HepG2 (cell line): ENCODE results near the gene SALL4. TPM values are rescaled to one million over a fixed set of nuclear protein-coding genes. Genes with fewer than 3 reads are reported as not detected.
A peak's percentile ranks its signal among the peaks of the same experiment; 100 is the strongest.

Experiments
- ATAC-seq: fragments of 200-7000 bp; cut with Tn5 transposase; 3 replicates; pipeline ENCODE4 v1.9.1; 2020; ENCODE audit warnings: mild to moderate bottlenecking, moderate library complexity
- BruUV-seq: library from RNA; stranded (reverse); fragments of 400-500 nt; replicated peaks from 2 replicates; lab custom pipeline; 2021; lab: Mats Ljungman, UMichigan
- CTCF ChIA-PET: fragments of 300-600 bp; formaldehyde crosslinking; extraction: SDS; loops from one replicate; lab custom pipeline; 2021; ENCODE audit warnings: low total read pairs, inconsistent platforms, low intra/inter-chr PET ratio; lab: Yijun Ruan, JAX
- POLR2A ChIA-PET: fragments of 350-600 bp; sonication (Branson Sonifier 250); formaldehyde crosslinking; loops from one replicate; lab custom pipeline; 2020; ENCODE audit warnings: antibody characterized with exemption, inconsistent platforms; lab: Yijun Ruan, JAX
- DNase-seq: peaks from one replicate; pipeline ENCODE4 v3.0.0-alpha.2; 2015; ENCODE audit warnings: low spot score
- FAIRE-seq: peaks from 3 replicates; lab custom pipeline; 2011; peaks lifted over from hg19 to GRCh38; lab: Jason Lieb, UNC
- H2AFZ ChIP-seq: one replicate; pipeline ENCODE4 v1.6.1; 2011; ENCODE audit warnings: low read length, inconsistent platforms
- H3K27ac ChIP-seq: fragments of 300-600 bp; 3 replicates; pipeline ENCODE4 v1.8.0; 2011; ENCODE audit warnings: mixed run types, mild to moderate bottlenecking, mixed read lengths, low read length, inconsistent platforms; ENCODE audit not compliant: insufficient read depth; ENCODE audit errors: extremely low read length
- H3K27me3 ChIP-seq, 2 experiments: fragments of 200-600 bp in 1 of 2; 2 replicates in 1 of 2; 3 replicates in 1 of 2; pipeline versions ENCODE4 v1.6.0 to v1.8.0; 2011; ENCODE audit warnings: low read length in 2 of 2, mild to moderate bottlenecking in 2 of 2, moderate library complexity in 2 of 2, inconsistent platforms in 1 of 2; ENCODE audit not compliant: insufficient read depth in 2 of 2, control insufficient read depth in 1 of 2
- H3K36me3 ChIP-seq, 2 experiments: fragments of 200-600 bp in 1 of 2; replicated peaks in 1 of 2; 2 replicates in 1 of 2; 3 replicates in 1 of 2; pipeline versions ENCODE4 v1.5.1 to v1.8.0; 2011; ENCODE audit warnings: low read length in 2 of 2, inconsistent platforms in 1 of 2; ENCODE audit not compliant: insufficient read depth in 2 of 2, control insufficient read depth in 1 of 2
- H3K4me1 ChIP-seq: 2 replicates; pipeline ENCODE4 v1.5.1; 2012; ENCODE audit warnings: low read length, inconsistent platforms; ENCODE audit not compliant: insufficient read depth
- H3K4me2 ChIP-seq: 2 replicates; pipeline ENCODE4 v1.6.0; 2011; ENCODE audit warnings: low read depth, low read length, inconsistent platforms
- H3K4me3 ChIP-seq, 3 experiments: fragments of 200-600 bp in 1 of 3; sonication (generic), shearing (Covaris generic) in 1 of 3; replicated peaks in 1 of 3; 2 replicates each; pipeline ENCODE4 v1.5.1; 2011 to 2016; ENCODE audit warnings: low read length in 3 of 3, inconsistent platforms in 2 of 3, low read depth in 2 of 3, mild to moderate bottlenecking in 2 of 3, control low read depth in 1 of 3, mixed read lengths in 1 of 3; ENCODE audit not compliant: insufficient read depth in 1 of 3
- H3K79me2 ChIP-seq: one replicate; pipeline ENCODE4 v1.6.1; 2011; ENCODE audit warnings: low read length, inconsistent platforms; ENCODE audit not compliant: insufficient read depth
- H3K9ac ChIP-seq: 2 replicates; pipeline ENCODE4 v1.6.0; 2011; ENCODE audit warnings: mild to moderate bottlenecking, low read depth, low read length, inconsistent platforms; ENCODE audit not compliant: insufficient read depth
- H3K9me3 ChIP-seq: 2 replicates; pipeline ENCODE4 v1.5.1; 2012; ENCODE audit warnings: mild to moderate bottlenecking, low read length
- H4K20me1 ChIP-seq: 2 replicates; pipeline ENCODE4 v1.6.0; 2011; ENCODE audit warnings: inconsistent platforms, mild to moderate bottlenecking, low read length, moderate library complexity; ENCODE audit not compliant: insufficient read depth
- DMAP1 ChIP-seq: IDR thresholded peaks from 2 replicates; pipeline ENCODE4 v1.6.1; 2016
- NR2F1 ChIP-seq, 2 experiments: fragments of 450-650 bp in 1 of 2; formaldehyde crosslinking in 1 of 2; IDR thresholded peaks; 2 replicates each; pipeline versions ENCODE4 v1.5.0 to v1.6.1; 2016 to 2020; ENCODE audit warnings: mild to moderate bottlenecking in 1 of 2, missing compliant biosample characterization in 1 of 2, missing genetic modification reagents in 1 of 2, moderate library complexity in 1 of 2
- REPIN1 ChIP-seq: sonication (generic); formaldehyde crosslinking; IDR thresholded peaks from 2 replicates; pipeline ENCODE4 v1.8.0; 2022; ENCODE audit warnings: missing genetic modification reagents, low read depth, mild to moderate bottlenecking, borderline replicate concordance
- STAT5B ChIP-seq: sonication (generic); formaldehyde crosslinking; IDR thresholded peaks from 2 replicates; pipeline ENCODE4 v1.4.0; 2020; ENCODE audit warnings: missing genetic modification reagents
- ZFP36L2 ChIP-seq: sonication (generic); formaldehyde crosslinking; IDR thresholded peaks from 2 replicates; pipeline ENCODE4 v1.4.0; 2020; ENCODE audit warnings: missing genetic modification reagents
- ZFP41 ChIP-seq: sonication (generic); formaldehyde crosslinking; IDR thresholded peaks from 2 replicates; pipeline ENCODE4 v1.4.0; 2020; ENCODE audit warnings: mild to moderate bottlenecking, missing genetic modification reagents, borderline replicate concordance
- ZNF33B ChIP-seq: sonication (generic); formaldehyde crosslinking; IDR thresholded peaks from 2 replicates; pipeline ENCODE4 v1.5.1; 2020; ENCODE audit warnings: mild to moderate bottlenecking, missing genetic modification reagents
- WGBS: methylation state at CpG from one replicate; pipeline ENCODE4 v1.1.6; 2017; ENCODE audit warnings: low lambda C conversion rate; 5-methylcytosine and 5-hydroxymethylcytosine counted together
- in situ Hi-C: cut with HindIII; loops from 2 replicates; pipeline ENCODE4 v1.10.0; 2017; ENCODE audit warnings: low pct_unique_long_range_greater_than_20kb; ENCODE audit not compliant: extremely low pct_ligation_motif_present
- intact Hi-C: fragments of 100-400 bp; cut with micrococcal nuclease; formaldehyde crosslinking; loops from one replicate; pipeline ENCODE4 v1.10.0; 2022; ENCODE audit not compliant: unreplicated experiment
- polyA plus RNA-seq, 8 experiments: library from polyadenylated mRNA; depleted of rRNA in 3 of 8; stranded (reverse) in 7 of 8; unstranded in 1 of 8; fragments of >200 nt; fragmentation: Illumina TruSeq in 4 of 8; extraction: Trizol in 4 of 8; gene quantifications; 2 replicates each; pipeline versions ENCODE4 v1.2.1 to v1.2.3, GENCODE V29; 2011 to 2016; ENCODE audit warnings: low read depth in 4 of 8, missing spikeins in 1 of 8, mixed read lengths in 1 of 8; ENCODE audit not compliant: insufficient read depth in 1 of 8
- total RNA-seq, 5 experiments: library from RNA; depleted of rRNA; stranded (reverse); fragments of >200 nt; fragmentation: Illumina TruSeq; extraction: Trizol; gene quantifications; 2 replicates each; pipeline ENCODE4 v1.2.3, GENCODE V29; 2016; ENCODE audit warnings: low read depth in 1 of 5
- TF ChIP-seq, protein P1 (sequence below): sonication (generic); formaldehyde crosslinking; IDR thresholded peaks from 2 replicates; pipeline ENCODE4 v1.5.0; 2020; ENCODE audit warnings: missing genetic modification reagents
- TF ChIP-seq, protein P2 (sequence below): sonication (generic); formaldehyde crosslinking; IDR thresholded peaks from 2 replicates; pipeline ENCODE4 v1.4.0; 2020; ENCODE audit warnings: missing genetic modification reagents
- TF ChIP-seq, protein P3 (sequence below): sonication (generic); formaldehyde crosslinking; IDR thresholded peaks from 2 replicates; pipeline ENCODE4 v1.5.0; 2020; ENCODE audit warnings: mild to moderate bottlenecking, missing genetic modification reagents, borderline replicate concordance
- TF ChIP-seq, protein P4 (sequence below): sonication (generic); formaldehyde crosslinking; IDR thresholded peaks from 2 replicates; pipeline ENCODE4 v1.4.0; 2020; ENCODE audit warnings: missing genetic modification reagents, borderline replicate concordance

The SALL4 gene
- total and polyA plus RNA-seq, 2 of the 13 experiments (the other 11 are each of a cell fraction or from before 2014, with no cell fraction given), result 0.33 to 1.8 TPM

DNA sequence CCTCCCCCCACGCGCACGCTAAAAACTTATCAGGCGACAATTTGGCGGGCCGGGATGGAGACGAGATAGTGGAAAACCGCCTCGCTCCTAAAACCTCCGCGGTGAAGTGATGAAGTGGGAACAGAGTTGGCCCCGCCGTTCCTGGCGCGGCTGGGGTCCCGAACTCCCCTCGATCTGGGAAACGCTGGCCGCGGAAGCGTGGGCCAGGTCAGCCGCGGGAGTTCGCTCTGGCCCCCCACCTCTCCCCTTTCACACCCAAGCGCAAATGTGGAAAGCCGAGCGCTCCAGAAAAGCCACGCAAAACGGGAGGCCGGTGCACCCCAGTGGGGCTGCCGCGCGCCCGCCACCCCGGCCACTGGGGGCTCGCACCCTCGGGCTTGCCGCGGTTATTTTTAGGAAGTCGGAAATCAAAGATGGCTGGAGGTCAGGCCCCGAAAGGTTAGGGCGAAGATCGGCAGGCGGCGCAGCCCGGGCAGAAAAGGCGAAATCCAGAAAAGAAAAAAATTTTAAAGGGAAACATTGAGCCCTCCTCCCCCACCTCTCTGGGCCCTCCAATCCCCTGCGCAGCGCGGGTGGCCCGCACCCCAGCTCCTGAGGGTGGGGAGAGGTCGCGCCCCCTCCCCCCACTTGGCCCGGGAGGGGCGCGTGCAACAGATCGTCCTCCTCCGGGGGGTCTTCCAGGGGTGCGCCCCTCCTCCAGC, 1.0 kb downstream of the SALL4 start:
- H3K36me3 ChIP-seq, result no peaks in the 10 kb centered on the region
- H3K4me2 ChIP-seq, result peak overlapping the region; percentile 99
- no peaks in the 10 kb centered on the region for H4K20me1 ChIP-seq
- H2AFZ ChIP-seq, result peak overlapping the region; percentile 48
- peaks cover 2 to 49% of the 10 kb centered on the region in 2 experiments; a peak in 3 of 5 replicates for H3K27me3 ChIP-seq
- WGBS, result 22% methylated on average over 56 of the region's 59 CpGs
- H3K9ac ChIP-seq, result peak overlapping the region; percentile 65
- H3K79me2 ChIP-seq, result no peaks in the 10 kb centered on the region
- no TSS peak for BruUV-seq
- ChIA-PET POLR2A (interaction anchor here (0.7 kb wide), 1 partner anchor 230 kb away, joined by 4 read pairs; no protein-coding TSS in a partner anchor), CTCF (interaction anchor here (1.0 to 2.4 kb wide), 3 partner anchors 100 to 283 kb away, joined by 3 to 18 read pairs (median 6); no protein-coding TSS in a partner anchor)
- FAIRE-seq, result no peak
- intact Hi-C loops (loop anchor here (2.0 kb wide), 1 partner anchor 166 kb away; no protein-coding TSS in a partner anchor), in situ Hi-C loops (loop anchor here (5.0 kb wide), 1 partner anchor 281 kb away; no protein-coding TSS in a partner anchor)
- peak overlapping the region; percentile 55 to 78 (median 60) for H3K4me3 ChIP-seq
- H3K27ac ChIP-seq, result no peak overlapping the region
- ATAC-seq, result no peak; the same call in 1 of the 3 replicates
- no peak for DNase-seq
- peaks cover 51% of the 10 kb centered on the region for H3K4me1 ChIP-seq
- no peaks in the 10 kb centered on the region for H3K9me3 ChIP-seq
- TF ChIP-seq ZFP36L2 (CRISPR knock-in tag), result no peak
- TF ChIP-seq, protein P1, sequence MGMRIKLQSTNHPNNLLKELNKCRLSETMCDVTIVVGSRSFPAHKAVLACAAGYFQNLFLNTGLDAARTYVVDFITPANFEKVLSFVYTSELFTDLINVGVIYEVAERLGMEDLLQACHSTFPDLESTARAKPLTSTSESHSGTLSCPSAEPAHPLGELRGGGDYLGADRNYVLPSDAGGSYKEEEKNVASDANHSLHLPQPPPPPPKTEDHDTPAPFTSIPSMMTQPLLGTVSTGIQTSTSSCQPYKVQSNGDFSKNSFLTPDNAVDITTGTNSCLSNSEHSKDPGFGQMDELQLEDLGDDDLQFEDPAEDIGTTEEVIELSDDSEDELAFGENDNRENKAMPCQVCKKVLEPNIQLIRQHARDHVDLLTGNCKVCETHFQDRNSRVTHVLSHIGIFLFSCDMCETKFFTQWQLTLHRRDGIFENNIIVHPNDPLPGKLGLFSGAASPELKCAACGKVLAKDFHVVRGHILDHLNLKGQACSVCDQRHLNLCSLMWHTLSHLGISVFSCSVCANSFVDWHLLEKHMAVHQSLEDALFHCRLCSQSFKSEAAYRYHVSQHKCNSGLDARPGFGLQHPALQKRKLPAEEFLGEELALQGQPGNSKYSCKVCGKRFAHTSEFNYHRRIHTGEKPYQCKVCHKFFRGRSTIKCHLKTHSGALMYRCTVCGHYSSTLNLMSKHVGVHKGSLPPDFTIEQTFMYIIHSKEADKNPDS, result no peak
- TF ChIP-seq, protein P2, sequence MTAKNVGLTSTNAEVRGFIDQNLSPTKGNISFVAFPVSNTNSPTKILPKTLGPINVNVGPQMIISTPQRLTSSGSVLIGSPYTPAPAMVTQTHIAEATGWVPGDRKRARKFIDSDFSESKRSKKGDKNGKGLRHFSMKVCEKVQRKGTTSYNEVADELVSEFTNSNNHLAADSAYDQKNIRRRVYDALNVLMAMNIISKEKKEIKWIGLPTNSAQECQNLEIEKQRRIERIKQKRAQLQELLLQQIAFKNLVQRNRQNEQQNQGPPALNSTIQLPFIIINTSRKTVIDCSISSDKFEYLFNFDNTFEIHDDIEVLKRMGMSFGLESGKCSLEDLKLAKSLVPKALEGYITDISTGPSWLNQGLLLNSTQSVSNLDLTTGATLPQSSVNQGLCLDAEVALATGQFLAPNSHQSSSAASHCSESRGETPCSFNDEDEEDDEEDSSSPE (CRISPR knock-in tag), result no peak
- no peak for TF ChIP-seq ZNF33B
- TF ChIP-seq ZFP41 (CRISPR knock-in tag), result no peak
- TF ChIP-seq STAT5B (CRISPR knock-in tag), result no peak
- TF ChIP-seq, protein P3, sequence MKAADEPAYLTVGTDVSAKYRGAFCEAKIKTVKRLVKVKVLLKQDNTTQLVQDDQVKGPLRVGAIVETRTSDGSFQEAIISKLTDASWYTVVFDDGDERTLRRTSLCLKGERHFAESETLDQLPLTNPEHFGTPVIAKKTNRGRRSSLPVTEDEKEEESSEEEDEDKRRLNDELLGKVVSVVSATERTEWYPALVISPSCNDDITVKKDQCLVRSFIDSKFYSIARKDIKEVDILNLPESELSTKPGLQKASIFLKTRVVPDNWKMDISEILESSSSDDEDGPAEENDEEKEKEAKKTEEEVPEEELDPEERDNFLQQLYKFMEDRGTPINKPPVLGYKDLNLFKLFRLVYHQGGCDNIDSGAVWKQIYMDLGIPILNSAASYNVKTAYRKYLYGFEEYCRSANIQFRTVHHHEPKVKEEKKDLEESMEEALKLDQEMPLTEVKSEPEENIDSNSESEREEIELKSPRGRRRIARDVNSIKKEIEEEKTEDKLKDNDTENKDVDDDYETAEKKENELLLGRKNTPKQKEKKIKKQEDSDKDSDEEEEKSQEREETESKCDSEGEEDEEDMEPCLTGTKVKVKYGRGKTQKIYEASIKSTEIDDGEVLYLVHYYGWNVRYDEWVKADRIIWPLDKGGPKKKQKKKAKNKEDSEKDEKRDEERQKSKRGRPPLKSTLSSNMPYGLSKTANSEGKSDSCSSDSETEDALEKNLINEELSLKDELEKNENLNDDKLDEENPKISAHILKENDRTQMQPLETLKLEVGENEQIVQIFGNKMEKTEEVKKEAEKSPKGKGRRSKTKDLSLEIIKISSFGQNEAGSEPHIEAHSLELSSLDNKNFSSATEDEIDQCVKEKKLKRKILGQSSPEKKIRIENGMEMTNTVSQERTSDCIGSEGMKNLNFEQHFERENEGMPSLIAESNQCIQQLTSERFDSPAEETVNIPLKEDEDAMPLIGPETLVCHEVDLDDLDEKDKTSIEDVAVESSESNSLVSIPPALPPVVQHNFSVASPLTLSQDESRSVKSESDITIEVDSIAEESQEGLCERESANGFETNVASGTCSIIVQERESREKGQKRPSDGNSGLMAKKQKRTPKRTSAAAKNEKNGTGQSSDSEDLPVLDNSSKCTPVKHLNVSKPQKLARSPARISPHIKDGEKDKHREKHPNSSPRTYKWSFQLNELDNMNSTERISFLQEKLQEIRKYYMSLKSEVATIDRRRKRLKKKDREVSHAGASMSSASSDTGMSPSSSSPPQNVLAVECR, result no peak
- TF ChIP-seq, protein P4, sequence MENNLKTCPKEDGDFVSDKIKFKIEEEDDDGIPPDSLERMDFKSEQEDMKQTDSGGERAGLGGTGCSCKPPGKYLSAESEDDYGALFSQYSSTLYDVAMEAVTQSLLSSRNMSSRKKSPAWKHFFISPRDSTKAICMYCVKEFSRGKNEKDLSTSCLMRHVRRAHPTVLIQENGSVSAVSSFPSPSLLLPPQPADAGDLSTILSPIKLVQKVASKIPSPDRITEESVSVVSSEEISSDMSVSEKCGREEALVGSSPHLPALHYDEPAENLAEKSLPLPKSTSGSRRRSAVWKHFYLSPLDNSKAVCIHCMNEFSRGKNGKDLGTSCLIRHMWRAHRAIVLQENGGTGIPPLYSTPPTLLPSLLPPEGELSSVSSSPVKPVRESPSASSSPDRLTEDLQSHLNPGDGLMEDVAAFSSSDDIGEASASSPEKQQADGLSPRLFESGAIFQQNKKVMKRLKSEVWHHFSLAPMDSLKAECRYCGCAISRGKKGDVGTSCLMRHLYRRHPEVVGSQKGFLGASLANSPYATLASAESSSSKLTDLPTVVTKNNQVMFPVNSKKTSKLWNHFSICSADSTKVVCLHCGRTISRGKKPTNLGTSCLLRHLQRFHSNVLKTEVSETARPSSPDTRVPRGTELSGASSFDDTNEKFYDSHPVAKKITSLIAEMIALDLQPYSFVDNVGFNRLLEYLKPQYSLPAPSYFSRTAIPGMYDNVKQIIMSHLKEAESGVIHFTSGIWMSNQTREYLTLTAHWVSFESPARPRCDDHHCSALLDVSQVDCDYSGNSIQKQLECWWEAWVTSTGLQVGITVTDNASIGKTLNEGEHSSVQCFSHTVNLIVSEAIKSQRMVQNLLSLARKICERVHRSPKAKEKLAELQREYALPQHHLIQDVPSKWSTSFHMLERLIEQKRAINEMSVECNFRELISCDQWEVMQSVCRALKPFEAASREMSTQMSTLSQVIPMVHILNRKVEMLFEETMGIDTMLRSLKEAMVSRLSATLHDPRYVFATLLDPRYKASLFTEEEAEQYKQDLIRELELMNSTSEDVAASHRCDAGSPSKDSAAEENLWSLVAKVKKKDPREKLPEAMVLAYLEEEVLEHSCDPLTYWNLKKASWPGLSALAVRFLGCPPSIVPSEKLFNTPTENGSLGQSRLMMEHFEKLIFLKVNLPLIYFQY (CRISPR knock-in tag), result no peak
- no peak for TF ChIP-seq NR2F1 (CRISPR knock-in tag; IDR thresholded peaks at IDR 0.05)
- no peak for TF ChIP-seq REPIN1
- no peak for TF ChIP-seq DMAP1 (CRISPR knock-in tag)
